Activated T-cell treated with anti-CD3 and anti-CD28 coated beads, Interleukin-2, amount 50 U/mL, for 24 hours (primary cell): ENCODE results near the gene CPAMD8.
A peak's percentile ranks its signal among the peaks of the same experiment; 100 is the strongest.
"Not testable (repeated sequence)": the region's sequence is repeated elsewhere in the genome, so short reads cannot be mapped to it uniquely, and the experiment has no call there.

ENCODE experiments used
- DNase-seq: peaks from one replicate; pipeline ENCODE4 v3.0.0-alpha.2; 2020
- H3K27ac Mint-ChIP-seq: 2 replicates; pipeline ENCODE4 v1.8.0; 2020; ENCODE audit warnings: mild to moderate bottlenecking, mixed read lengths
- H3K27me3 Mint-ChIP-seq: 2 replicates; pipeline ENCODE4 v1.8.0; 2020; ENCODE audit warnings: mixed read lengths
- H3K36me3 Mint-ChIP-seq: 2 replicates; pipeline ENCODE4 v1.8.0; 2020; ENCODE audit warnings: low read depth, mixed read lengths
- H3K4me1 Mint-ChIP-seq: 2 replicates; pipeline ENCODE4 v1.8.0; 2020; ENCODE audit warnings: low read depth, mixed read lengths
- H3K4me3 Mint-ChIP-seq: 2 replicates; pipeline ENCODE4 v1.8.0; 2020; ENCODE audit warnings: mild to moderate bottlenecking, moderate library complexity, mixed read lengths
- H3K9me3 Mint-ChIP-seq: 2 replicates; pipeline ENCODE4 v1.8.0; 2020; ENCODE audit warnings: mixed read lengths

CPAMD8 gene

GRCh38 chr19:17025361-17025760, 1.2 kb downstream of the CPAMD8 start:
- peaks cover 6% of the 10 kb centered on the region for H3K4me1 Mint-ChIP-seq
- H3K4me3 Mint-ChIP-seq = no peak overlapping the region
- H3K27me3 Mint-ChIP-seq = peaks cover 59% of the 10 kb centered on the region
- DNase-seq = no peak
- H3K36me3 Mint-ChIP-seq = no peaks in the 10 kb centered on the region
- H3K27ac Mint-ChIP-seq = no peak overlapping the region
- peaks cover 20% of the 10 kb centered on the region for H3K9me3 Mint-ChIP-seq

GRCh38 chr19:17024941-17025340, 1.7 kb downstream of the CPAMD8 start:
- not testable (repeated sequence) for DNase-seq, H3K4me1 Mint-ChIP-seq, H3K27ac Mint-ChIP-seq, H3K4me3 Mint-ChIP-seq, H3K36me3 Mint-ChIP-seq
- Mint-ChIP-seq H3K9me3 (peaks cover 20% of the 10 kb centered on the region), H3K27me3 (peaks cover 58% of the 10 kb centered on the region)

GRCh38 chr19:17023805-17024204, 2.8 kb downstream of the CPAMD8 start:
- peaks cover 6% of the 10 kb centered on the region for H3K4me1 Mint-ChIP-seq
- no peak for DNase-seq
- H3K27ac Mint-ChIP-seq = no peak overlapping the region
- no peaks in the 10 kb centered on the region for H3K36me3 Mint-ChIP-seq
- peaks cover 53% of the 10 kb centered on the region for H3K27me3 Mint-ChIP-seq
- H3K4me3 Mint-ChIP-seq = no peak overlapping the region
- H3K9me3 Mint-ChIP-seq = peaks cover 20% of the 10 kb centered on the region

- no peak for DNase-seq
- Mint-ChIP-seq H3K9me3 (peaks cover 20% of the 10 kb centered on the region), H3K27ac (no peak overlapping the region), H3K27me3 (peaks cover 43% of the 10 kb centered on the region), H3K4me3 (no peak overlapping the region), H3K4me1 (peaks cover 6% of the 10 kb centered on the region), H3K36me3 (no peaks in the 10 kb centered on the region)
Measured at GRCh38 chr19:17022738-17023137, 3.9 kb downstream of the CPAMD8 start.

- Mint-ChIP-seq H3K4me1 (peaks cover 6% of the 10 kb centered on the region), H3K9me3 (peaks cover 20% of the 10 kb centered on the region), H3K4me3 (no peak overlapping the region), H3K36me3 (no peaks in the 10 kb centered on the region), H3K27ac (no peak overlapping the region), H3K27me3 (peaks cover 37% of the 10 kb centered on the region)
- no peak for DNase-seq
Measured at GRCh38 chr19:17021793-17022590, 4.6 kb downstream of the CPAMD8 start.

GRCh38 chr19:17021328-17021727, 5.3 kb downstream of the CPAMD8 start:
- DNase-seq = no peak
- no peak overlapping the region for H3K27ac Mint-ChIP-seq
- peaks cover 37% of the 10 kb centered on the region for H3K27me3 Mint-ChIP-seq
- H3K4me3 Mint-ChIP-seq = no peak overlapping the region
- H3K4me1 Mint-ChIP-seq = peaks cover 6% of the 10 kb centered on the region
- H3K9me3 Mint-ChIP-seq = peaks cover 20% of the 10 kb centered on the region
- H3K36me3 Mint-ChIP-seq = no peaks in the 10 kb centered on the region

GRCh38 chr19:17020823-17021222, 5.8 kb downstream of the CPAMD8 start:
- H3K36me3 Mint-ChIP-seq = no peaks in the 10 kb centered on the region
- H3K4me3 Mint-ChIP-seq = no peak overlapping the region
- DNase-seq = no peak
- H3K27ac Mint-ChIP-seq = no peak overlapping the region
- peaks cover 1% of the 10 kb centered on the region for H3K4me1 Mint-ChIP-seq
- peaks cover 20% of the 10 kb centered on the region for H3K9me3 Mint-ChIP-seq
- H3K27me3 Mint-ChIP-seq = peaks cover 32% of the 10 kb centered on the region

- no peak for DNase-seq
- Mint-ChIP-seq H3K27ac (no peak overlapping the region), H3K36me3 (no peaks in the 10 kb centered on the region), H3K9me3 (peaks cover 20% of the 10 kb centered on the region), H3K4me1 (no peaks in the 10 kb centered on the region), H3K4me3 (no peak overlapping the region), H3K27me3 (peaks cover 30% of the 10 kb centered on the region)
Measured at GRCh38 chr19:17020385-17020784, 6.2 kb downstream of the CPAMD8 start.

GRCh38 chr19:17014212-17014861, 12.3 kb downstream of the CPAMD8 start:
- H3K27me3 Mint-ChIP-seq, H3K36me3 Mint-ChIP-seq, H3K4me1 Mint-ChIP-seq, H3K27ac Mint-ChIP-seq, H3K4me3 Mint-ChIP-seq, H3K9me3 Mint-ChIP-seq, DNase-seq: not testable (repeated sequence)

- Mint-ChIP-seq H3K4me1 (peaks cover 3% of the 10 kb centered on the region), H3K4me3 (no peak overlapping the region), H3K27ac (no peak overlapping the region), H3K27me3 (peaks cover 4% of the 10 kb centered on the region), H3K9me3 (peaks cover 5% of the 10 kb centered on the region), H3K36me3 (no peaks in the 10 kb centered on the region)
- DNase-seq = no peak
Measured at GRCh38 chr19:17011485-17011884, 15.1 kb downstream of the CPAMD8 start.

- no peaks in the 10 kb centered on the region for H3K9me3 Mint-ChIP-seq
- DNase-seq = no peak
- H3K27ac Mint-ChIP-seq = no peak overlapping the region
- no peak overlapping the region for H3K4me3 Mint-ChIP-seq
- H3K36me3 Mint-ChIP-seq = no peaks in the 10 kb centered on the region
- H3K4me1 Mint-ChIP-seq = peaks cover 10% of the 10 kb centered on the region
- H3K27me3 Mint-ChIP-seq = peaks cover 5% of the 10 kb centered on the region
Measured at GRCh38 chr19:17006579-17006978, 20.0 kb downstream of the CPAMD8 start.

GRCh38 chr19:17005000-17005399, 21.6 kb downstream of the CPAMD8 start:
- Mint-ChIP-seq H3K9me3 (no peaks in the 10 kb centered on the region), H3K27ac (no peak overlapping the region), H3K36me3 (no peaks in the 10 kb centered on the region), H3K4me1 (peaks cover 14% of the 10 kb centered on the region), H3K4me3 (no peak overlapping the region), H3K27me3 (peaks cover 5% of the 10 kb centered on the region)
- DNase-seq = no peak

- no peak overlapping the region for H3K4me3 Mint-ChIP-seq
- no peaks in the 10 kb centered on the region for H3K9me3 Mint-ChIP-seq
- no peak overlapping the region for H3K27ac Mint-ChIP-seq
- no peak for DNase-seq
- no peaks in the 10 kb centered on the region for H3K36me3 Mint-ChIP-seq
- H3K4me1 Mint-ChIP-seq = peaks cover 14% of the 10 kb centered on the region
- peaks cover 5% of the 10 kb centered on the region for H3K27me3 Mint-ChIP-seq
Measured at GRCh38 chr19:17004386-17004785, 22.2 kb downstream of the CPAMD8 start.

GRCh38 chr19:17002455-17002854, 24.2 kb downstream of the CPAMD8 start:
- no peak overlapping the region for H3K27ac Mint-ChIP-seq

GRCh38 chr19:17001603-17002183, 24.9 kb downstream of the CPAMD8 start:
- peaks cover 14% of the 10 kb centered on the region for H3K4me1 Mint-ChIP-seq
- peak; percentile 46 for DNase-seq
- H3K9me3 Mint-ChIP-seq = peaks cover 6% of the 10 kb centered on the region
- H3K27me3 Mint-ChIP-seq = peaks cover 5% of the 10 kb centered on the region
- H3K4me3 Mint-ChIP-seq = no peak overlapping the region
- H3K36me3 Mint-ChIP-seq = no peaks in the 10 kb centered on the region
- peak overlapping the region; percentile 59 for H3K27ac Mint-ChIP-seq

More at GRCh38 chr19:17002455-17002854, 24.2 kb downstream of the CPAMD8 start:
- no peaks in the 10 kb centered on the region for H3K36me3 Mint-ChIP-seq
- peaks cover 14% of the 10 kb centered on the region for H3K4me1 Mint-ChIP-seq
- H3K27me3 Mint-ChIP-seq = peaks cover 5% of the 10 kb centered on the region
- no peak for DNase-seq
- no peak overlapping the region for H3K4me3 Mint-ChIP-seq
- H3K9me3 Mint-ChIP-seq = peaks cover 6% of the 10 kb centered on the region
